Measurements from ENCODE around the gene POGLUT2. TPM values are rescaled to one million over a fixed set of nuclear protein-coding genes. Genes with fewer than 3 reads are reported as not detected.

Gene POGLUT2
- total RNA-seq, 2 donors from 2014 or later, result 16.0 to 18.1 TPM

DNA sequence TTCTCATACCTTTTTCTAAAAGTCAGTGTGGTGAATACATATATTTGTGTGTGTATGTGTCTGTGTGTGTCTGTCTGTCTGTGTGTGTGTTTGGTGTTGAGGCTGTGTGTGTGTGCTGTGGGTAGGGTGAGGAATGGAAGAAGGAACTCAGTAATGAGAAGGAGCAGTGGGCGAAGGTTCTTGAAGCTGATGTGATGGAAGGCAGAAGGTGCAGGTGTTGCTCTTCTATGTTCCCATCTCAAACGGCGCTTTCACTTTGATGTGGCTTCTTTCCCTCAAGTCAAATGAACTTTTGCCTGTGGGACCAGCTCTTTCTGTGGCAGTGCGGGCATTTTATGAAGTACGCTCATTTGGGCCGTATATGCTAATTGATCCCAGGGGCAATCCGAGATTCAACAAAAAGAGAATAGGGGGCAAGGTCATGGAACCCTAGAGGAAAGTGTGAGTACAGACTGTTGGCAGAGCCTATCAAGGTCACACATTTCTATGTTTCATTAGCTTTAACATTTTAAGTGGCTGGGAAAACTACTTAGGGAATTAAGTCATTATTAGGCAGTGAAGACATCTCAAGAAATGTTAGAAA, 15.3 kb upstream of the POGLUT2 start:
- WGBS, 2 experiments (ENCODE audit: insufficient coverage in 1 of 2, insufficient read length in 1 of 2), result 92 to 97% methylated on average over 5 to 7 of the region's 7 CpGs
- no peak overlapping the region for H3K4me3 Mint-ChIP-seq
- Histone ChIP-seq H3K4me3 (ENCODE audit: low read length) (no peak overlapping the region), H3K36me3 (ENCODE audit: control insufficient read depth, insufficient read depth, low read length) (peaks cover 11% of the 10 kb centered on the region), H3K27me3 (ENCODE audit: control insufficient read depth, insufficient read depth, low read length, poor library complexity, severe bottlenecking) (no peaks in the 10 kb centered on the region), H3K9ac (ENCODE audit: extremely low read depth, low read length, poor library complexity, severe bottlenecking) (no peak overlapping the region), H3K4me1 (ENCODE audit: control insufficient read depth, insufficient read depth, low read length) (no peaks in the 10 kb centered on the region), H3K27ac (ENCODE audit: low read depth, low read length) (no peak overlapping the region), H3K9me3 (ENCODE audit: control insufficient read depth, low read length) (peaks cover 9% of the 10 kb centered on the region)
- H3K27me3 Mint-ChIP-seq (ENCODE audit: insufficient read depth), result no peaks in the 10 kb centered on the region
- H3K9me3 Mint-ChIP-seq, result peaks cover 12% of the 10 kb centered on the region
- no peak for DNase-seq
- TF ChIP-seq, protein P1, sequence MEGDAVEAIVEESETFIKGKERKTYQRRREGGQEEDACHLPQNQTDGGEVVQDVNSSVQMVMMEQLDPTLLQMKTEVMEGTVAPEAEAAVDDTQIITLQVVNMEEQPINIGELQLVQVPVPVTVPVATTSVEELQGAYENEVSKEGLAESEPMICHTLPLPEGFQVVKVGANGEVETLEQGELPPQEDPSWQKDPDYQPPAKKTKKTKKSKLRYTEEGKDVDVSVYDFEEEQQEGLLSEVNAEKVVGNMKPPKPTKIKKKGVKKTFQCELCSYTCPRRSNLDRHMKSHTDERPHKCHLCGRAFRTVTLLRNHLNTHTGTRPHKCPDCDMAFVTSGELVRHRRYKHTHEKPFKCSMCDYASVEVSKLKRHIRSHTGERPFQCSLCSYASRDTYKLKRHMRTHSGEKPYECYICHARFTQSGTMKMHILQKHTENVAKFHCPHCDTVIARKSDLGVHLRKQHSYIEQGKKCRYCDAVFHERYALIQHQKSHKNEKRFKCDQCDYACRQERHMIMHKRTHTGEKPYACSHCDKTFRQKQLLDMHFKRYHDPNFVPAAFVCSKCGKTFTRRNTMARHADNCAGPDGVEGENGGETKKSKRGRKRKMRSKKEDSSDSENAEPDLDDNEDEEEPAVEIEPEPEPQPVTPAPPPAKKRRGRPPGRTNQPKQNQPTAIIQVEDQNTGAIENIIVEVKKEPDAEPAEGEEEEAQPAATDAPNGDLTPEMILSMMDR (conservative IDR thresholded peaks at IDR 0.05), result no peak
- no peaks in the 10 kb centered on the region for H3K4me1 Mint-ChIP-seq
- peak overlapping the region; percentile 0 for H3K27ac Mint-ChIP-seq
- H3K36me3 Mint-ChIP-seq (ENCODE audit: low read depth), result peaks cover 17% of the 10 kb centered on the region

DNA sequence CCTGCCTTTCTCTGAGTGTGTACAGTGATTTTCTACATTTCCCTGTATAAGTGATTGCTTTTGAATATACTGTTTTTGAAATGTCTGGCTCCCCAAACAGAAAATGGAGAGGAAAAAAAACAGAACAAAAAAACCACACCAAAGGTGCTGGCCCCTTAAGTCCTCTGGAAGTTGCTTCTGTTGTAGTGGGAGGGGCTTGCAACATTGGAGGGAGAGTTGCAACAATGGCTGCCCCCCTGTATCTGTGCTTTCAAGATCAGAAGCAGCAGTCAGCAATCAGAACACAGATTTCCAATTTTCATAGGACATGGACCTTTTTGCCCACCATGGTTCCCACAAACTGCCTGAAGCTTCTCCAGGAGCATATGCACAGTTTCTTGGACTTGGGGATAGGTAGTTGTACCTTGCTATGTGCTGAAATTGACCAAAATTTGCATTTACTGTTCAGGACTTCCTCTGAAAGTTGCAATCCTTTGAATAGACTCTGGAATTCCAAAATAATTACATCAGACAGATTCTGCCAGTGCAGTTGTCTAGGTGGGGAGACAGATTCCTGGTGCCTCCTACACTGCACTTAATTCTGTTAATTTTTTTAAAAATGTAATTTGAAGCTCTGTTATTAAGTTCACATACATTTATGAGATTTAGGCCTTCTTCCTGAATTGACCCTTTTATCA, 14.0 kb upstream of the POGLUT2 start:
- no peak for DNase-seq
- H3K27ac Mint-ChIP-seq, result peak overlapping the region; percentile 70
- Histone ChIP-seq H3K27me3 (ENCODE audit: control insufficient read depth, insufficient read depth, low read length, poor library complexity, severe bottlenecking) (no peaks in the 10 kb centered on the region), H3K4me1 (ENCODE audit: control insufficient read depth, insufficient read depth, low read length) (no peaks in the 10 kb centered on the region), H3K36me3 (ENCODE audit: control insufficient read depth, insufficient read depth, low read length) (peaks cover 11% of the 10 kb centered on the region), H3K9me3 (ENCODE audit: control insufficient read depth, low read length) (peaks cover 9% of the 10 kb centered on the region), H3K9ac (ENCODE audit: extremely low read depth, low read length, poor library complexity, severe bottlenecking) (no peak overlapping the region), H3K4me3 (ENCODE audit: low read length) (no peak overlapping the region), H3K27ac (ENCODE audit: low read depth, low read length) (no peak overlapping the region)
- H3K36me3 Mint-ChIP-seq (ENCODE audit: low read depth), result peaks cover 16% of the 10 kb centered on the region
- TF ChIP-seq, protein P1 (conservative IDR thresholded peaks at IDR 0.05), result no peak
- H3K4me1 Mint-ChIP-seq, result no peaks in the 10 kb centered on the region
- H3K27me3 Mint-ChIP-seq (ENCODE audit: insufficient read depth), result no peaks in the 10 kb centered on the region
- H3K4me3 Mint-ChIP-seq, result no peak overlapping the region
- peaks cover 12% of the 10 kb centered on the region for H3K9me3 Mint-ChIP-seq

DNA sequence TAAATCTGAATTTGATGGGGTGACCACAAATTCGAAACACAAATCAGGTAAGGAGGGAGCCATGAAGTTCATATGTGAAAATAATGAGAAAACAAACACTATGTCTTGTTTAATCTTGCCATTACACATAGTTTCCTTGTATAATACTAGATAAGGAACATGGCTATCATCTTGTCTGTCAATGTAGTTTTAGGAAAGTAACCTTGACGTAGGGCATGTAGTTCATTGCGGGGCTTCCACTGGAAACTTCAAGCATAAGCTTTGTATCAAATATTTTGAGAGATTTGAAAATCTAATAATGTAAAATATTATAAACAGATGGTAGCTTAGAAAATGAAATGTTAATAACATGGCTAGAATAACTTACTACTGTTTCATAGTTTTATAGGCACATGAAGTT, 8.9 kb upstream of the POGLUT2 start:
- WGBS, 2 experiments (ENCODE audit: insufficient coverage in 1 of 2, insufficient read length in 1 of 2), result 92 to 100% methylated on average over 2 to 3 of the region's 3 CpGs
- H3K9me3 Mint-ChIP-seq, result peaks cover 12% of the 10 kb centered on the region
- H3K27me3 Mint-ChIP-seq (ENCODE audit: insufficient read depth), result no peaks in the 10 kb centered on the region
- DNase-seq, result no peak
- H3K4me3 Mint-ChIP-seq, result no peak overlapping the region
- H3K4me1 Mint-ChIP-seq, result no peaks in the 10 kb centered on the region
- H3K27me3 ChIP-seq (ENCODE audit: control insufficient read depth, insufficient read depth, low read length, poor library complexity, severe bottlenecking), result no peaks in the 10 kb centered on the region
- peaks cover 16% of the 10 kb centered on the region for H3K36me3 Mint-ChIP-seq (ENCODE audit: low read depth)
- TF ChIP-seq, protein P1 (conservative IDR thresholded peaks at IDR 0.05), result no peak
- no peak overlapping the region for H3K27ac ChIP-seq (ENCODE audit: low read depth, low read length)
- peaks cover 9% of the 10 kb centered on the region for H3K9me3 ChIP-seq (ENCODE audit: control insufficient read depth, low read length)
- peaks cover 4% of the 10 kb centered on the region for H3K36me3 ChIP-seq (ENCODE audit: control insufficient read depth, insufficient read depth, low read length)
- no peaks in the 10 kb centered on the region for H3K4me1 ChIP-seq (ENCODE audit: control insufficient read depth, insufficient read depth, low read length)
- no peak overlapping the region for H3K4me3 ChIP-seq (ENCODE audit: low read length)
- no peak overlapping the region for H3K9ac ChIP-seq (ENCODE audit: extremely low read depth, low read length, poor library complexity, severe bottlenecking)
- H3K27ac Mint-ChIP-seq, result no peak overlapping the region

All from endodermal cell (in vitro differentiated cells).